ENCODE data around the gene NCOA3. TPM values are rescaled to one million over a fixed set of nuclear protein-coding genes. Genes with fewer than 3 reads are reported as not detected.

Gene NCOA3
- polyA plus RNA-seq, 1 of the 3 experiments (the other 2 are of a cell fraction), result 5.8 TPM

- Histone ChIP-seq H3K9me2 (no peaks in the 10 kb centered on the region), H4K20me1 (ENCODE audit: insufficient read depth) (no peaks in the 10 kb centered on the region), H3K27ac (ENCODE audit: low read depth in 2 of 2, low read length in 1 of 2) (no peak overlapping the region), H3K27me3 (ENCODE audit: insufficient read depth) (no peaks in the 10 kb centered on the region), H3K9ac (no peak overlapping the region), H3K4me2 (no peak overlapping the region), H3K36me3 (replicated peaks in 1 of 2; ENCODE audit: control insufficient read depth in 1 of 2, insufficient read depth in 2 of 2, low read length in 1 of 2) (peaks cover 49 to 61% of the 10 kb centered on the region in 2 experiments), H3K4me3 (ENCODE audit: low read depth in 2 of 2, low read length in 1 of 2) (no peak overlapping the region), H3F3A (replicated peaks; ENCODE audit: insufficient read depth) (no peaks in the 10 kb centered on the region), H3K79me2 (ENCODE audit: insufficient read depth) (no peaks in the 10 kb centered on the region), H2AFZ (ENCODE audit: low read depth) (no peak overlapping the region), H3K9me3 (no peaks in the 10 kb centered on the region), H3K4me1 (ENCODE audit: control insufficient read depth in 1 of 2, insufficient read depth in 2 of 2, low read depth in 1 of 2, low read length in 1 of 2) (no peaks in the 10 kb centered on the region)
- WGBS (ENCODE audit: low lambda C conversion rate), result 82% methylated on average over 3 of the region's 3 CpGs
- ChIA-PET POLR2A (no interaction called here), CTCF (interaction anchor here (1.0 to 1.6 kb wide), 3 partner anchors 11 to 968 kb away, joined by 3 to 11 read pairs (median 3); no protein-coding TSS in a partner anchor)
- no peak for DNase-seq
- no peak for TF ChIP-seq FOSL2 (IDR thresholded peaks at IDR 0.05; ENCODE audit: borderline replicate concordance, low read depth)
- TF ChIP-seq RFX5 (IDR thresholded peaks at IDR 0.05; ENCODE audit: low read length), result no peak
- TF ChIP-seq CHD2 (IDR thresholded peaks at IDR 0.05; ENCODE audit: low read length, partially characterized antibody), result no peak
- no peak for TF ChIP-seq POLR2AphosphoS5 (IDR thresholded peaks at IDR 0.05; ENCODE audit: low read depth, low read length)
- no peak for TF ChIP-seq IRF3 (IDR thresholded peaks at IDR 0.05; ENCODE audit: low read depth, low read length)
- TF ChIP-seq MAX (IDR thresholded peaks at IDR 0.05; ENCODE audit: low read depth), result no peak
- no peak for TF ChIP-seq JUND (IDR thresholded peaks at IDR 0.05)
- TF ChIP-seq USF2 (IDR thresholded peaks at IDR 0.05; ENCODE audit: borderline replicate concordance, low read depth, low read length), result no peak
- no peak for TF ChIP-seq RCOR1 (IDR thresholded peaks at IDR 0.05; ENCODE audit: low read length)
- TF ChIP-seq RAD21 (IDR thresholded peaks at IDR 0.05; ENCODE audit: low read length), result no peak
- no peak for TF ChIP-seq EZH2phosphoT487 (IDR thresholded peaks at IDR 0.05; ENCODE audit: borderline replicate concordance, low read depth)
Measured at GRCh38 chr20:47652301-47652700, 150.6 kb downstream of the NCOA3 start.

GRCh38 chr20:47652794-47653193, 151.1 kb downstream of the NCOA3 start:
- no peaks in the 10 kb centered on the region for H3K9me2 ChIP-seq
- WGBS (ENCODE audit: low lambda C conversion rate), result 100% methylated on average over 2 of the region's 2 CpGs
- H4K20me1 ChIP-seq (ENCODE audit: insufficient read depth), result no peaks in the 10 kb centered on the region
- no peak overlapping the region for H3K4me2 ChIP-seq
- no peaks in the 10 kb centered on the region for H3K9me3 ChIP-seq
- H3F3A ChIP-seq (replicated peaks; ENCODE audit: insufficient read depth), result no peaks in the 10 kb centered on the region
- TF ChIP-seq ELF1 (IDR thresholded peaks at IDR 0.05) (no peak), MAX (IDR thresholded peaks at IDR 0.05; ENCODE audit: low read depth) (no peak), TAF1 (IDR thresholded peaks at IDR 0.05; ENCODE audit: borderline replicate concordance, low read depth, low read length) (no peak)
- H2AFZ ChIP-seq (ENCODE audit: low read depth), result no peak overlapping the region
- POLR2A ChIA-PET, result no interaction called here
- CTCF ChIA-PET, result interaction anchor here (0.8 to 1.6 kb wide), 6 partner anchors 11 to 1281 kb away, joined by 3 to 11 read pairs (median 3); no protein-coding TSS in a partner anchor
- H3K9ac ChIP-seq, result no peak overlapping the region
- H3K4me3 ChIP-seq (ENCODE audit: low read depth in 2 of 2, low read length in 1 of 2), result no peak overlapping the region
- H3K79me2 ChIP-seq (ENCODE audit: insufficient read depth), result no peaks in the 10 kb centered on the region
- H3K36me3 ChIP-seq (replicated peaks in 1 of 2; ENCODE audit: control insufficient read depth in 1 of 2, insufficient read depth in 2 of 2, low read length in 1 of 2), result peaks cover 50 to 65% of the 10 kb centered on the region in 2 experiments
- H3K27me3 ChIP-seq (ENCODE audit: insufficient read depth), result no peaks in the 10 kb centered on the region
- DNase-seq, result no peak
- no peak overlapping the region for H3K27ac ChIP-seq (ENCODE audit: low read depth in 2 of 2, low read length in 1 of 2)
- no peaks in the 10 kb centered on the region for H3K4me1 ChIP-seq (ENCODE audit: control insufficient read depth in 1 of 2, insufficient read depth in 2 of 2, low read depth in 1 of 2, low read length in 1 of 2)

All from SK-N-SH (cell line).